Measurements from ENCODE around the gene BARD1. TPM values are rescaled to one million over a fixed set of nuclear protein-coding genes. Genes with fewer than 3 reads are reported as not detected.
"Not testable (repeated sequence)": the region's sequence is repeated elsewhere in the genome, so short reads cannot be mapped to it uniquely, and the experiment has no call there.

The BARD1 gene
- total RNA-seq, 1 experiment from 2014 or later: 43.2 TPM

- H3K27ac Mint-ChIP-seq (ENCODE audit: unreplicated experiment): no peak overlapping the region
- CTCF ChIA-PET: no interaction called here
- TF ChIP-seq, protein P1, sequence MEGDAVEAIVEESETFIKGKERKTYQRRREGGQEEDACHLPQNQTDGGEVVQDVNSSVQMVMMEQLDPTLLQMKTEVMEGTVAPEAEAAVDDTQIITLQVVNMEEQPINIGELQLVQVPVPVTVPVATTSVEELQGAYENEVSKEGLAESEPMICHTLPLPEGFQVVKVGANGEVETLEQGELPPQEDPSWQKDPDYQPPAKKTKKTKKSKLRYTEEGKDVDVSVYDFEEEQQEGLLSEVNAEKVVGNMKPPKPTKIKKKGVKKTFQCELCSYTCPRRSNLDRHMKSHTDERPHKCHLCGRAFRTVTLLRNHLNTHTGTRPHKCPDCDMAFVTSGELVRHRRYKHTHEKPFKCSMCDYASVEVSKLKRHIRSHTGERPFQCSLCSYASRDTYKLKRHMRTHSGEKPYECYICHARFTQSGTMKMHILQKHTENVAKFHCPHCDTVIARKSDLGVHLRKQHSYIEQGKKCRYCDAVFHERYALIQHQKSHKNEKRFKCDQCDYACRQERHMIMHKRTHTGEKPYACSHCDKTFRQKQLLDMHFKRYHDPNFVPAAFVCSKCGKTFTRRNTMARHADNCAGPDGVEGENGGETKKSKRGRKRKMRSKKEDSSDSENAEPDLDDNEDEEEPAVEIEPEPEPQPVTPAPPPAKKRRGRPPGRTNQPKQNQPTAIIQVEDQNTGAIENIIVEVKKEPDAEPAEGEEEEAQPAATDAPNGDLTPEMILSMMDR (IDR thresholded peaks at IDR 0.05; ENCODE audit: unreplicated experiment): no peak
- intact Hi-C loops (cut with micrococcal nuclease; ENCODE audit: unreplicated experiment): loop anchor here (10.0 kb wide), 1 partner anchor 1557 kb away; no protein-coding TSS in a partner anchor
- DNase-seq: no peak
- peaks cover 52% of the 10 kb centered on the region for H3K4me1 Mint-ChIP-seq (ENCODE audit: low read depth, unreplicated experiment)
- no peaks in the 10 kb centered on the region for H3K27me3 Mint-ChIP-seq (ENCODE audit: unreplicated experiment)
- BruUV-seq (replicated peaks): no TSS peak
- H3K4me3 Mint-ChIP-seq (ENCODE audit: low read depth, unreplicated experiment): no peak overlapping the region
- peaks cover 12% of the 10 kb centered on the region for H3K36me3 Mint-ChIP-seq (ENCODE audit: insufficient read depth, unreplicated experiment)
- H3K9me3 Mint-ChIP-seq (ENCODE audit: low read depth, unreplicated experiment): no peaks in the 10 kb centered on the region
Observed at GRCh38 chr2:214801768-214802397, 7.6 kb downstream of the BARD1 start.

- no peaks in the 10 kb centered on the region for H3K9me3 Mint-ChIP-seq (ENCODE audit: low read depth, unreplicated experiment)
- DNase-seq: no peak
- H3K4me1 Mint-ChIP-seq (ENCODE audit: low read depth, unreplicated experiment): peaks cover 49% of the 10 kb centered on the region
- no TSS peak for BruUV-seq (replicated peaks)
- H3K27me3 Mint-ChIP-seq (ENCODE audit: unreplicated experiment): no peaks in the 10 kb centered on the region
- CTCF ChIA-PET: interaction anchor here (0.6 kb wide), 1 partner anchor 9 kb away, joined by 6 read pairs; no protein-coding TSS in a partner anchor
- no peak overlapping the region for H3K27ac Mint-ChIP-seq (ENCODE audit: unreplicated experiment)
- peaks cover 9% of the 10 kb centered on the region for H3K36me3 Mint-ChIP-seq (ENCODE audit: insufficient read depth, unreplicated experiment)
- TF ChIP-seq, protein P1 (IDR thresholded peaks at IDR 0.05; ENCODE audit: unreplicated experiment): no peak
- H3K4me3 Mint-ChIP-seq (ENCODE audit: low read depth, unreplicated experiment): no peak overlapping the region
- intact Hi-C loops (cut with micrococcal nuclease; ENCODE audit: unreplicated experiment): loop anchor here (10.0 kb wide), 1 partner anchor 1556 kb away; no protein-coding TSS in a partner anchor
Observed at GRCh38 chr2:214801068-214801467, 8.4 kb downstream of the BARD1 start.

- no peaks in the 10 kb centered on the region for H3K27me3 Mint-ChIP-seq (ENCODE audit: unreplicated experiment)
- no peaks in the 10 kb centered on the region for H3K9me3 Mint-ChIP-seq (ENCODE audit: low read depth, unreplicated experiment)
- H3K36me3 Mint-ChIP-seq (ENCODE audit: insufficient read depth, unreplicated experiment): peaks cover 5% of the 10 kb centered on the region
- CTCF ChIA-PET: interaction anchor here (0.6 to 1.0 kb wide), 2 partner anchors 8 to 11 kb away, joined by 3 to 6 read pairs; no protein-coding TSS in a partner anchor
- intact Hi-C loops (cut with micrococcal nuclease; ENCODE audit: unreplicated experiment): loop anchor here (10.0 kb wide), 1 partner anchor 1555 kb away; no protein-coding TSS in a partner anchor
- peak overlapping the region; percentile 37 for H3K27ac Mint-ChIP-seq (ENCODE audit: unreplicated experiment)
- H3K4me1 Mint-ChIP-seq (ENCODE audit: low read depth, unreplicated experiment): peaks cover 41% of the 10 kb centered on the region
- peak; percentile 17 for DNase-seq
- TF ChIP-seq, protein P1 (IDR thresholded peaks at IDR 0.05; ENCODE audit: unreplicated experiment): no peak
- BruUV-seq (replicated peaks): no TSS peak
- no peak overlapping the region for H3K4me3 Mint-ChIP-seq (ENCODE audit: low read depth, unreplicated experiment)
Observed at GRCh38 chr2:214800180-214800579, 9.3 kb downstream of the BARD1 start.

GRCh38 chr2:214796911-214797310 lies 12.6 kb downstream of the BARD1 start:
- intact Hi-C loops (cut with micrococcal nuclease; ENCODE audit: unreplicated experiment): no loop called here
- no peak overlapping the region for H3K4me3 Mint-ChIP-seq (ENCODE audit: low read depth, unreplicated experiment)
- BruUV-seq (replicated peaks): no TSS peak

DNA sequence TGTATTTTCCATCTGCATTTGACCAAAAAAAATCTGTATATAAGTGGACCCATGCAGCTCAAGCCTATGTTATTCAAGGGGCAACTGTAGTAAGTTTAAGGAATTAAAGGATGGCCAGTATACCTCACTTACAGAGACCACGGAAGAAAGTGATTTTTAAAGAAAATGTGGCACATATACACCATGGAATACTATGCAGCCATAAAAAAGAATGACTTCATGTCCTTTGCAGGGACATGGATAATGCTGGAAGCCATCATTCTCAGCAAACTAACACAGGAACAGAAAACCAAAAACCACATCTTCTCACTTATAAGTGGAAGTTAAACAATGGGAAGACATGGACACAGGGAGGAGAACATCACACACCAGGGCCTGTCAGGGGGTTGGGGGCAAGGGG lies 26.3 kb downstream of the BARD1 start:
- DNase-seq; H3K4me3 Mint-ChIP-seq (ENCODE audit: low read depth, unreplicated experiment); H3K27ac Mint-ChIP-seq (ENCODE audit: unreplicated experiment); H3K9me3 Mint-ChIP-seq (ENCODE audit: low read depth, unreplicated experiment); H3K27me3 Mint-ChIP-seq (ENCODE audit: unreplicated experiment); intact Hi-C loops (cut with micrococcal nuclease; ENCODE audit: unreplicated experiment); CTCF ChIA-PET; H3K4me1 Mint-ChIP-seq (ENCODE audit: low read depth, unreplicated experiment); BruUV-seq (replicated peaks): not testable (repeated sequence)
- peaks cover 11% of the 10 kb centered on the region for H3K36me3 Mint-ChIP-seq (ENCODE audit: insufficient read depth, unreplicated experiment)

More at GRCh38 chr2:214796911-214797310, 12.6 kb downstream of the BARD1 start:
- Mint-ChIP-seq H3K27me3 (ENCODE audit: unreplicated experiment) (no peaks in the 10 kb centered on the region), H3K36me3 (ENCODE audit: insufficient read depth, unreplicated experiment) (peaks cover 7% of the 10 kb centered on the region), H3K9me3 (ENCODE audit: low read depth, unreplicated experiment) (peaks cover 3% of the 10 kb centered on the region), H3K4me1 (ENCODE audit: low read depth, unreplicated experiment) (peaks cover 42% of the 10 kb centered on the region), H3K27ac (ENCODE audit: unreplicated experiment) (no peak overlapping the region)
- no peak for DNase-seq
- TF ChIP-seq, protein P1 (IDR thresholded peaks at IDR 0.05; ENCODE audit: unreplicated experiment): no peak
- CTCF ChIA-PET: interaction anchor here (0.7 kb wide), 1 partner anchor 9 kb away, joined by 3 read pairs; no protein-coding TSS in a partner anchor

All from Calu3 (cell line).